Measurements from ENCODE around the gene ZNF672. TPM values are rescaled to one million over a fixed set of nuclear protein-coding genes. Genes with fewer than 3 reads are reported as not detected.
"Not testable (repeated sequence)": the region's sequence is repeated elsewhere in the genome, so short reads cannot be mapped to it uniquely, and the experiment has no call there.

The ZNF672 gene
- total and polyA plus RNA-seq, 2 of the 4 experiments (the other 2 are of a cell fraction) = 6.6 to 12.6 TPM

- CTCF ChIA-PET = not testable (repeated sequence)
Observed at GRCh38 chr1:248794663-248795062, 43.4 kb upstream of the ZNF672 start.

More at GRCh38 chr1:248794663-248795062, 43.4 kb upstream of the ZNF672 start:
- intact Hi-C loops (cut with micrococcal nuclease); H3K9ac ChIP-seq (ENCODE audit: low read depth, low read length); H3K27me3 ChIP-seq (ENCODE audit: control insufficient read depth, insufficient read depth, low read length); POLR2A ChIA-PET (ENCODE audit: unreplicated experiment); H3K27ac ChIP-seq (ENCODE audit: insufficient read depth, low read length); H2AK9ac ChIP-seq (replicated peaks; ENCODE audit: low read depth, low read length, poor library complexity); H3K4me2 ChIP-seq (ENCODE audit: low read depth, low read length); H3K9me3 ChIP-seq (ENCODE audit: control insufficient read depth, insufficient read depth, low read length); H4K91ac ChIP-seq (ENCODE audit: insufficient read depth, low read depth, low read length); H2AK5ac ChIP-seq (ENCODE audit: low read depth, low read length); H3K4me3 ChIP-seq (ENCODE audit: insufficient read depth, low read depth, low read length); H3K23ac ChIP-seq (ENCODE audit: low read depth, low read length); H2BK5ac ChIP-seq (ENCODE audit: low read depth, low read length, poor library complexity, severe bottlenecking); dilution Hi-C loops (cut with HindIII; ENCODE audit: low sequenced_read_pairs, unreplicated experiment); H2AFZ ChIP-seq (replicated peaks; ENCODE audit: low read length, poor library complexity); H3K36me3 ChIP-seq (ENCODE audit: control insufficient read depth, insufficient read depth, low read length); H4K5ac ChIP-seq (ENCODE audit: low read depth, low read length); in situ Hi-C loops (cut with MboI; ENCODE audit: low sequenced_read_pairs); H2BK120ac ChIP-seq (ENCODE audit: low read depth, low read length); H3K56ac ChIP-seq (ENCODE audit: extremely low read depth, insufficient read depth, low read length); H4K20me1 ChIP-seq (ENCODE audit: insufficient read depth, low read length); H3K9me1 ChIP-seq (ENCODE audit: insufficient read depth, low read length); BruUV-seq (replicated peaks); ATAC-seq (ENCODE audit: low read depth); H2BK15ac ChIP-seq (ENCODE audit: low read depth, low read length); H3K4me1 ChIP-seq (ENCODE audit: control insufficient read depth, insufficient read depth, low read length); H2BK20ac ChIP-seq (ENCODE audit: low read depth, low read length); H3K79me1 ChIP-seq (ENCODE audit: low read depth in 1 of 2, low read length in 2 of 2); H3K4ac ChIP-seq (ENCODE audit: low read depth, low read length); H3K18ac ChIP-seq (ENCODE audit: low read depth, low read length); DNase-seq; H3K14ac ChIP-seq (replicated peaks; ENCODE audit: low read depth, low read length); H4K8ac ChIP-seq (ENCODE audit: low read depth in 2 of 2, low read length in 2 of 2): not testable (repeated sequence)
- no CpG with 5 or more reads among the region's 5 CpGs for WGBS, 2 experiments (ENCODE audit: extremely low coverage in 2 of 2, insufficient read length in 1 of 2)

All from IMR-90 (cell line).